ENCODE data around the gene TEX35.

TEX35 gene

DNA sequence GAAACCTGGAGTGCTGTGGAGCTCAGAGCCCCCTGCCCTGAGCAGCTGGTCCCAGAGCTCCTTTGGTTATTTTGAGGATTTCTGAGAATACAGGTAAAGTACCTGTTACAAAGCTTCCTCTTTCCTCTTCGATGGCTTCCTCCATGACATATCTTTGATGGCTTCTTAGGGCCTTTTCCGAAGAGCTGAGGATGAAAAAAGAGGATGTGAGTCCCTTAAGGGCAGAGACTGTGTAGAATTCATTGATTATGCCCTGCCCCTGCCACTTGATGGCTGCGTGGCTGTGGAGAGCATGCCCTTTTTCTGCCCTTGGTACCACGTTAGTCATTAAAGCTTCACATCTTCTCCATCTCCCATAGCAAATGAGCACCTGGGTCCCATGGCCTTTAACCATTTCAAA lies 14.2 kb downstream of the TEX35 start:
- no peak for DNase-seq

- no peak for DNase-seq
Observed at GRCh38 chr1:178528228-178528952, 15.5 kb downstream of the TEX35 start.

GRCh38 chr1:178528953-178529335 lies 16.0 kb downstream of the TEX35 start:
- no peak for DNase-seq

GRCh38 chr1:178529364-178530036 lies 16.6 kb downstream of the TEX35 start:
- DNase-seq, result no peak

GRCh38 chr1:178530037-178530402 lies 17.1 kb downstream of the TEX35 start:
- no peak for DNase-seq

- no peak for DNase-seq
Observed at GRCh38 chr1:178530502-178530901, 17.6 kb downstream of the TEX35 start.

DNA sequence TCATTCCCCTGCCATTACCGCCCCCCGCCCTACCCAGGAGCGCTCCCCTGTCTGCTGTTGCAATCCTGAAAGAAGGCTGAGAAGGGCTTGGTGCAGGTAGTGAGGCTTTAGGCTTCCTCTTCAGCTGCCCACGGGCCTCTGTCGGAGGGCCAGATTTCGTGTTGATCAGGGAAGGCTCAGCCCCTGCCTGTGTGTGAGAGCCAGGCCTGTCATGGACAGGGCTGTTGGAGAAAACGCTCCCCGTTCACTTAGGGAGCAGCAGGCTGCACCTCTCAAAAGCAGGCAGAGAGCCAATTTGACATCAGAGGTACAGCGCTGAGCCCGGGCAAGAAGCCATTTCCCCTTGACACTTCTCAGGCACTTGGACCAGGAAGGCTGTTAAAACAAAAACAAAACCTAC lies 19.0 kb downstream of the TEX35 start:
- no peak for DNase-seq

GRCh38 chr1:178532392-178532791 lies 19.5 kb downstream of the TEX35 start:
- peak; percentile 77 to 96 for DNase-seq

- no peak for DNase-seq
Observed at GRCh38 chr1:178533121-178533946, 20.4 kb downstream of the TEX35 start.

GRCh38 chr1:178534137-178534868 lies 21.4 kb downstream of the TEX35 start:
- DNase-seq, result no peak

GRCh38 chr1:178536329-178536728 lies 23.4 kb downstream of the TEX35 start:
- DNase-seq, result no peak

DNA sequence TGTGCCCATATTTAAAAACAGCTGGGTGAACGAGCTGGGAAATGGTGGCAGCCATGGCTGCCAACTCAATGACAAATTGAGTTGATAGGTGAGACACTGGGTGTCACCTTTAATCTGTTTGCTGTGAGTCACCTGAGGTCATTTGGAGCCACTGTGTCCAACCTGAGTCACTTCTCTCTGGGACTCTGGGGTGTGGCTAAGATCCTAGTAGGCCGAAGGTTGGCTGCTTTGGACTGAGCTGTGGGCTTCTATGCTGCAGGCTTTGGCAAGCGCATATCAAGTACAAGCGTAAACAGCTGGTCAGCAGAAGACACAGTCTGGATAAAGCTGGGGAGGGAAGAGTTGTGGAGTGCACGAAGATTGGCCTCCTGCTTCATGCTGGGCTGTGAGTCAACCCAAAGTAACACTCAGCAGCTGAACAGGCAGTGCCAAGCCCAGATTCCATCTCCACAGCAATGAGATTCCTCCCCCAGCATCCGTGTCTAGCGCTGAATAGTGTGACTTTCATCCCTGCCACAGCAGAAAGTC lies 24.0 kb downstream of the TEX35 start:
- DNase-seq, result no peak

DNA sequence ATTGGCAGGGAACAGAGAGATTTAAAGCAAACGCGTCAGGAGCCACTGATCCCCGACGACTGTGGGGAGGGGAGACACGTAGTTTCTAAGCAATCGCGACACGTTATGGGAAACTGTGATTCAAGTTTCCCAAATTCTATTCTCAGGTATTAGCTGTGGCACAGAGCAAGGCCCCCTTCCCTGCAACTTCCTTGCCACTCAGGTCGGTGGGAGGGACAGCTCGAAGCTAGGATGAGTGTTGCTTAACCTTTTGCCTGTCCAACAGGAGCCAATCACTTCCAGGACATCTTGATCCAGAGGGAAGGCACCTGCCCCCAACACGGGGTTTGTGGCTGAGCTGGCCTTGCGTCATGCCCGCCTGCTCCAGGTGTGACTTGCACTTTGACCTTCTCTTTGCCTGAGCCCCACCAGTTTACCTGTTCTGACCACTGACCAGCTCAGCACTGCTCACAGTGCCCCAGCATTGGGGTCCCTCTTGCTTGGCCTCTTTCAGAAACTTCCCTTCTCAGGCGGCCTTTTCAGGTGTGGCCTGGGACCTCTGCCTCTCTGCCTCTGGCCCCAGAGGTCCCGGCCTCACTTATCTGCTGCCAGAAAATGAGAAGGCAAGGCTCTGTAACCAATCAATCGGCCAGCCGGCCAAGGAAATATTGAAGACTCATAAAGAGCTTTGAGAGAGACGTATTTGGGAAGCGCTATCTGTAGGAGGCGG lies 24.6 kb downstream of the TEX35 start:
- no peak for DNase-seq

- peak in 1 of 2 experiments; percentile 25 for DNase-seq
Observed at GRCh38 chr1:178538192-178538916, 25.4 kb downstream of the TEX35 start.

- DNase-seq, result no peak
Observed at GRCh38 chr1:178539291-178539690, 26.4 kb downstream of the TEX35 start.

DNA sequence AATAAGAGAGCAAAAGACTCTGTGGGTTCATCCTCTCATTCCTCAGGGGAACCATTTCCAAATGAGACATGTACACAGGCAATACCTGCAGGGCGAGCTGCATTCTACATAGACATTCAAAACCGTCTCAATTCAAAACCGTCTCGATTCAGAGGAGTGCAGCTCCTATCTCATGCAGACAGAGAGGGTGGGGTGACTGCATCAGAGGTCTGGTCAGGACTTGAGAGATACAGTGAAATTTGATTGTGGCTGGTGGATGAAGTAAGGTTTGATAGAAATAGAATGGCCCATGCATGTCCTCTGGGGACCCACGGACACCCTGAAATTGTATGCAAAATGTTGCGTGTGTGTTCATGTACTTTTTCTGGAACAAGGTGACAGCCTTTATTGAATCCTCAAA lies 27.3 kb downstream of the TEX35 start:
- DNase-seq, result peak; percentile 45 to 69

DNA sequence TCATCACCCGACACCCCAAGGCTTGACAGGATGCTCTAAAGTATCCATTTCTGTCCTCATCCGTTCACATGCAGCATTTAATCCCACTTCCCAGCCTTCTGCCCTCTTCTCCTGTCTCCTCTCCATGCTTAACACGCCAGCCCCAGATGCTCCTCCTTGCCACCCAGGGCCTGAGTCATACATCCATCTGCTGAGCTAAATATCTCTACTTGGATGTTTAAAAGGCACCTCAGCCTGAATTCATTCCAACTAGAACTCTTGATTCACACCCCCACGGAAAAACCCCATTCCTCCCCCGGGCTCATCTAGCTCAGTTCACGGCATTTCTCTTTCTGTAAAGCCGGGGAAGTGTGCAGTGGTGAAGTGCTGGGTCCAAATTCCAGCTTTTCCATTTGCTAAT lies 27.7 kb downstream of the TEX35 start:
- no peak for DNase-seq

GRCh38 chr1:178541379-178541778 lies 28.5 kb downstream of the TEX35 start:
- no peak for DNase-seq

DNA sequence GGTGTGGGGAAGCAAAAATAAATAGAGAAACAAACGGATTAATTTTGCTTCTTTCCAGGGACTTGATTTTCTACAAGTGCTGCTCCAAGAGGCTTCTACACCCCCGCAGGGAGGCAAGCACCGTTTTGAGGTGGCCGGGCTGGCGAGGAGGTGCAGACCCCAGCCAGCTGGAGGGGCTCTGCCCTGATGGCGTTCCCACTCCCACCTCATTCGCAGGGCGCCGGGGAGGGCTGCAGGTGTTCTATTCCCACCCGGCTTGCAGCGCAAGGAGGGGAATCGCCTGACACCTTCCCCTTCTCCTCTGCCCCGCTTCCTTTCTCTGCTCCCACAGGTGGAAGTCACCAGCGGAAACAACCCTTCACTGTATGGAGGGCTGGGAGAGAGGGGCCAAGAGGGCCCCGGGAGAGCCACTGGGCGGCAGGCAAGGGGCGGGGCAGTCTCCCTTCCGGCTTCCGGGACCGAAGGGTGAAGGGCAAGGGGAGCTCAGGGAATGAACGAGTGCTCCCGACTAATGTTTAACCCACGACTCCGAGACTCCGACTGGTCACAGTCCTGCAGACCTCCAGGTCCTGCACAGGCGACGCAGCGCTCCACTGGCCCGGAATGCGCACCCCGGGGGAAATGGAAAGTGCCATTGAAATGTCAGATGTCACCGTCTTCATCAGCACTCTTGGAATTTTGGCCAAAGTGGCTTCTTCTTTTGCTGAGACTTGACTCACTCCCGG lies 29.1 kb downstream of the TEX35 start:
- DNase-seq, result peak; percentile 48 to 89

DNA sequence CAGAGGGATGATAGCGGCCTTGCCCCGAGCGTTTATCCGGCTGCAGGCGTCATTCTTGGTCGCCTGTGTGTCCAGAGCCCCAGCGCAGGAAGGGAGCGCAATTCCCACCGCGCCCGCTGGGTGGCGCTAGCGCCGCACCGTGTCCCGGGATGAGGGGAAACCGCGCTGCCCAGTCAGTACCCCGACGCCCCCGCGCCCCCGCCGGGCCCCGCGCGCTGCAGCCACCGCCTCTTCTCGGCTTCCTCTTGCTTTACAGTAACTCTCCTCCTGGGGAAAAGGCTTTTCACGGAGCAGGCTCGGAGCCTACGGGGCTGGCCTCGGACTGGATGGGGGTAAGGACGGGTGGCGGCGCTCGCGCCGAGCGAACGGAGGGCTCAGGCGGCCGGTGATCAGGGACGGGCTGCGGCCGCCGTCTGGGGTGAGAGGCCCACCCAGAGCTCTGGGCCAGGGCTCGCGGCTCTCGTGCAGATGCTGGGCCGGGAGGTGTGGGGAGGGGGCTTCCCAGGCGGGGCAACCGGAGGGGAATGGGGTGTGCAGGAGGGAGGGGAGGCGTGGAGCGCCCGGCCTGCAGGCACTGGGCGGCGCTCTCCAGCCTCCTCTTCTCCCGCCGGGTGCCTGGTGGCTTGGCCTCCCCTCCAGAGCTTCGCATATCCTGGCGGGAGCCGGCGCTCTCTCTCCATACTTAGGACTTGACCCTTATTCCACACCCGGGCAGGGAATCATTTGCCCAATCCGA lies 29.8 kb downstream of the TEX35 start:
- DNase-seq, result peak; percentile 87 to 97
